CD4-positive, alpha-beta T cell treated with Interleukin-4 for 4 hours (primary cell): ENCODE measurements around the gene RAMACL.
"Not testable (repeated sequence)": the region's sequence is repeated elsewhere in the genome, so short reads cannot be mapped to it uniquely, and the experiment has no call there.

Experiments used
- DNase-seq: peaks from one replicate; pipeline ENCODE4 v3.0.0-alpha.2; 2020

The RAMACL gene

DNA sequence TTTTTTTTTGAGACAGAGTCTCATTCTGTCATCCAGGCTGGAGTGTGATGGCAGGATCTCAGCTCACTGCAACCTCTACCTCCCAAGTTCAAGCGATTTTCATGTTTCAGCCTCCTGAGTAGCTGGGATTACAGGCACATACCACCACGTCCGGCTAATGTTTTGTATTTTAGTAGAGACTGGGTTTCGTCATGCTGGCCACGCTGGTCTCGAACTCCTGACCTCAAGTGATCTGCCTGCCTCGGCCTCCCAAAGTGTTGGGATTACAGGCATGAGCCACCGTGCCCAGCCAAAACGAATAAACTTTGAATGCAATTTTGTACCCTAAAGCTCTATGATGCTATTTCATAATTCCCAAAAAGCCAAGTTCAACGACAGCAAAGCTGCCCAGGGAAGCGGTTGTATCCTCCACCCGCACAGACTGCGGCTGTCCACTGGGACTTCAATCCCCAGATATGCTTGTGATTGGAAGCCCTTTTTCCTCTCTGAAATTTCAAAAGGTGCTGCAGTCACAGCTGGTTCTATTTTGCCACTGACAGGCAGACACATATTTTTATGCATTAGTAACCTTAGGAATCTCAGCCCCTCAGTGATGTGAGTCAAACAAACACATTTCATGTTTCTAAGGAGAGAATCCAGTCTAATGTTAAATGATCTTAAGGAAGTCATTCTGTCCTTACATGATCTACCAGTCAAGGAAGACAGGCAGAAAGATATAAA lies 8.7 kb upstream of the RAMACL start:
- DNase-seq: no peak

DNA sequence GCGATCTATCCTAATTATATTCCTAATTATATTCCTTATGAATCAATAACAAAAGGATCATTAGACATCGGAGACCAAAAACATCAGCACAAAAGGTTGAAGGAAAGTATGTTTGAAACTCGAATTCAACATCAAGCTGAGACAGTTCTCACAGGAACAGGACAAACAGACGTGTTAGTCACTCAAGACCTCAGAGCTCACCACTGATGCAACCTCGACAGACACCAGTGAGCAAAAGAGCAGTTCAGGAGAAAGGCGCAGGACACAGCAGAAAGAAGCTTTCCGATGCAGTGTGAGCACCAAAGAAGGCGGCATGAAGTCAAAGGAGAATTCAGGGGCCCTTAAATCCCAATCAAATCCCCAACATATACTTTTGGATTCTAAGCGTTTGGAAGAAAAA lies 6.3 kb upstream of the RAMACL start:
- no peak for DNase-seq

DNA sequence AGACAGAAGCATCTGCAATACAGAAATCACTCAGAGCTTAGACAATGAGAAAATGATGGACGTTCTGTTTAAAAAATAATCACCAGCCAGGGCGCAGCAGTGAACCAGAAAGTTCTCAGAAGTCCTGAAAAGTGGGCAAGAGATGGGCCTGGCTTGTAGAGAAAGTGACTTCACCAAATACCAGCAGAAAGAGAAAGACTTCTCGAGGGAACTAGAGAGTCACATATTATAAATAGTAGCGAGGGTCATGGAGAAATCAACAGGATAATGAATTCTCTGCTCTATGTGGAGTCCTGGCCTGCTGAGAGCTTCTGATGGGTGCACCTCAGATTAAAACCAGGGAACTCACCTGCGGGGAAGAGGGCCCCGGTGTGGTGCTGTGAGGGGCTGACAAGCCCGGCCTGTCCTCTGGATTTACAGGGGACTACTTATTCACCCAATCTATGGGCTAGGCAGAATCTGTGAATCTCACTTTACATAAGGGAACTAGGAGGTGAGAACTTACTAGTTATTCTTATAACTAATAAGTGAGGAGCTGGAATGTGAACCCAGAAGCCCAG lies 5.6 kb upstream of the RAMACL start:
- DNase-seq: no peak

DNA sequence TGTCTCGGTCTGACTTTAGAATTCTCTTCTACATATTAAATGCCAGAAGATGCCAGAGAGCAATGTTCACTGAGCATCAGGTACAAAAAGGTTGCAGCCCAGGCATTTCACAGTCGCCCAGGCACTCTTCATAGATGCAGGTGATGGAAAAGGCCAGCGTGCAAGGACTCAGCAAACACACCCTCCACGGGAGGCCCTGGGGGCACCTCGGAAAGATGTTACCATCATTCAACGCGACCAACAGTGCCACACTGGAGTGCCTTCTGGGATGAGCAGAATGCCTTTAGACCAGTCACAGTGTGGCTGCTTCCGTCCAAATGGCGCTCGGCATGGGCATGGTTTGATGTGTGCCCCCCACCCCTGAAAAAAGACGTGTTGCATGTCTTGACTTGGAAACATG lies 4.5 kb upstream of the RAMACL start:
- DNase-seq: no peak

DNA sequence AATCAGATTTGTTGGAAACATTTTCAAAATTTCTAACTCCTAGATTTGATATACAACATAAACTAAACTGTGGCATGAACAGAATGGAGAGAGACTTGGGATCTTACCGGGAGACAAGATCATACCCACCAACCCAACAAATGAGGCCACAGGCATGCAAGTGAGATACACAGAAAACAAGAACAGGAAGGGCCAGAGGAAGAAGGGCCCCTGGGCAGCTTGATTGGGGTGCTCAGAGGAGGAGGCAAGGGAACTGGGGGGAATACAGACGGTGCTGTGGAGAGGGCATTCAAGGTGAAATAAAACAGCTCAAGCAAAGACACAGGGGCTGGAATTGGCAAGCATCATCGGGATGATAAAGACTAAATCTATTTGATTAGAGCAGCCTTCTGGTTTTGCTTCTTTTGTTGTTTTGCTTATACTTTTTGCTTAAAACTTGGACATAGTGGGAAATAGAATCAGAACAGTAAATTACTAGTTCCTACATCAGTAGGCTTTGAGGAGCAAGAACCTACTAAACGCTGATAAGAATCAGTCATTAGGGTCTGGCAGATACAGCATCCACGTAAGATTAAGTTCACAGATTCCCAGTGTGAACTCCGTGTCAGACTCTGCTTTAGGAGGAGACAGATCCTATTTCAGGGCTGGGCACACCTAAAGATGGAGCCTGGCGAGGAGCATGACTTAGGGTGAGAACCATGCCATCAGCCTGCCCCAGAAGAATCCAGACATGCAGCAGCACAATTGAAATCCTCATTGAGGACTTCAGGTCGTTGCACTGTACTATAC lies 3.5 kb upstream of the RAMACL start:
- no peak for DNase-seq

DNA sequence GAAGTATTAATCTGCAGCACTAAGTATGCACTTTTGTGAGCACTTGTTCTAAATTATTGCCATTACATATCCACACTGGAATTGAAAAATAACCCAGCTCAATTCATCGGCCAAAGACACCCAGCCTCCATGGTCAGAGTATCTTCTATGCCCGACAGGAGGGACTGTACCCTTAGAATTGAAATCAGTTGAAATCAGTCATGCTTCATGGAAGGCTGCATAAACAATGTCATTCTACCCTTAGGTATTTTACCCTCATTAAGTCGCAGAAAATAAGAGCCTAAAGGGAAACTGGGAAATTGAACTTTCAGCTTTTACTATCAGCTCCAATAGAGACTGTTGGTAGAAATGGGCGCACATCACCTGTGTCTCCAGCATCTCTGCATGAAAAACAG lies 2.9 kb upstream of the RAMACL start:
- DNase-seq: no peak

DNA sequence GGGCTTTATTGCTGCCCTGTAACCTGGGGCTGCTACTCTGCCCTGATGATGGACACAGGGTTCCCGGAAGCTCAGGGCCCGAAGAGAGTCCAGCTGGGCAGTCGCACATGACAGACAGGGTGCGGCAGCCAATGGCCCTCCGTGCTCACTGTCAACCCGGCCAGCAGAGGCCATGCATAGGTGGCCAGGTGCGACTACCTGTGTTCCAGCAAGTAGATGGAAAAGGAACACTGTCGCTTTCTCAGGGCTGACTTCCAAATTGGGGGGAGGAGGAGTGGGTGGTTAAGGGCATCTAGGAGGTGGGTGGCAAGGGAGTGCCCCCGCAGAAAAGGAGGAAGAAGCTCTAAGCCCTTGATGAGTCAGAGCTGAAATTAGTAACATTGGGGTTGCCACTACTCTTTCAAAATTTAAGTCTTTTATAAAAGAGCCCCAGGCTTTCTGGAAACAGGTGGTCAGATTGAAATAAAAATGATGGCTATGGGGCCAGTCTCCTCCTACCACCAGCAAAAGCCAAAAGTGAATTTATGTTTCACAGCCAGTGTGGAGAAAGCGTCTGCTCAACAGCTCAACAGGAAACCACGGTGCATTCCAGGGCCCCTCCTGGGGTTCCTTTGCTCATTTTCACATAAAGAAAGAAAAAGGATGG lies 2.3 kb upstream of the RAMACL start:
- no peak for DNase-seq

DNA sequence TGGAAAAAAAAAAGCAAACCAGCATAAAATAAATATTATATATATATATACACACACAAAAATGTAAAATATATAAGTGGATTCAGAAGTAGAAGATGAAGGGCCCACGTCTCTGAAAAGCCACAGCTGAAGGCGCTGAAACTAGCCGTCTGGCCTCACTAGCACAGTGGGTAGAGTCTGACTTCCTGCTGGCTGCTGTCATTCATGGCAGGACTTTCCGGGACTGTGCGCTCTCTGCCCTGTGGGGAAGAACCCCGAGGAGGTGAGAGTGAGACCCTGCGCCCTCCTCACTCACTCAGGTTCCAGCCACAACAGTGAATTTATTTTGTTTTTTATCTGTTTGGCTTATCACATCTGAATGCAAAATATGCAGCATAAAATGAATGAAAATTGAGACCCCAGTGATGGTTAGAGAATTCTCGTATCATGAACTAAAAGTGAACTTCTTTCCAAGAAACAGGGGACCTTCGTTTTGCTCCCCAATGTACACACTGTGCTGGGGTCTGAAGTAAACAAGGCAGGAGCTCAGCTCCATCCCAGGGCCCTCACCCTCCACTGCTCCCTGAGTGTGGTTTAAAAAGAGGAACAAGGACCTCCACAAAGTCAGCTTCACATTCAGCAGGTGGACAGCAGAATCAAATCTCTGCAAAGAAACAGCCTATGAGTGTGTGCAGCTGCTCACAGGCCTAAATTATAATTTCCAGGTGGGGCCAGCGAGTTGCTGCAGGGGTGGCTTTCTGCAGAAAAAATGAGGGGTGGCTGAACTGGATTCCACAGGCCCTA lies 1.3 kb upstream of the RAMACL start:
- no peak for DNase-seq

DNA sequence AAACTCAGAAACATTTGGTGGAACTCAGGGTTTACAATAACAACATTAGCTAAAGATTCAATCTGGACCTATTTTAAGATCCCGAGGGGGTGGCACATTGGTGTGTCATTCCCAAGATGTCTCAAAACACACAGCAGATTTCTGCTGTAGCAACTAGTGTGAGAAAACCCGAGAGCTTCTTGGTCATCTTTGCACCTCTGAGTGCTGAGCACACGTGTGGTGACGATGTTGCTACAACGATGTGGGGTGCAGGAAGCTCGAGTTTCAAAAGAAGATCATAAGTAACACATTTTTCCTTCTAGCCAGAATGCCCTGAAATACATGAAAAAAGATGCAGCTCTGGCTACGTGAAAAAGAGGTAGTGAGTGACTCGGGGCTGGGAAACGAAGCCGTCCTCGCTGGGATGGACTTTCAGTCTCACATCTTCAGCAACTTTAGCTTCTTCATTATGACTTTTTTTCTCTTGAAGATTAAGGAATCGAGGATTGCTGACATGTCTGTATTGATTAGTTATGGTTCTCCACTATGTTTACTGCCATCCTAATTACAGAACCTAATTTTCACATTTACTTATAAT lies 1.5 kb downstream of the RAMACL start:
- no peak for DNase-seq

DNA sequence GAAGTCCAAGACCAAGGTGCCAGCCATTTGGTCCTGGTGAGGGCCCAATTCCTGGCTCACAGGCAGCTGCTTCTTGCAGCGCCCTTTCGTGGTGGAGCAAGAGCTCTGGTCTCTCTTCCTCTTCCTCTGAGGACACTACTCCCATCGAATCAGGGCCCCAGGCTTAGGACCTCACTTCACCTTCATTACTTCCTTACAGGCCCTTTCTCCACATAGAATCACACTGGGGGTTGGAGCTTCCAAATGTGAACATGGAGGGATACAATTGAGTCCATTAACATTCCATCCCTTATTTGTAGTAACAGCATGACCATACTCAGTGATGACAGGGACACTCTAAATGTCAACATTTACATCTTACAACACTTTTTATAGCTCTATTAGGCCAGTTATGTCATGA lies 2.3 kb downstream of the RAMACL start:
- no peak for DNase-seq

DNA sequence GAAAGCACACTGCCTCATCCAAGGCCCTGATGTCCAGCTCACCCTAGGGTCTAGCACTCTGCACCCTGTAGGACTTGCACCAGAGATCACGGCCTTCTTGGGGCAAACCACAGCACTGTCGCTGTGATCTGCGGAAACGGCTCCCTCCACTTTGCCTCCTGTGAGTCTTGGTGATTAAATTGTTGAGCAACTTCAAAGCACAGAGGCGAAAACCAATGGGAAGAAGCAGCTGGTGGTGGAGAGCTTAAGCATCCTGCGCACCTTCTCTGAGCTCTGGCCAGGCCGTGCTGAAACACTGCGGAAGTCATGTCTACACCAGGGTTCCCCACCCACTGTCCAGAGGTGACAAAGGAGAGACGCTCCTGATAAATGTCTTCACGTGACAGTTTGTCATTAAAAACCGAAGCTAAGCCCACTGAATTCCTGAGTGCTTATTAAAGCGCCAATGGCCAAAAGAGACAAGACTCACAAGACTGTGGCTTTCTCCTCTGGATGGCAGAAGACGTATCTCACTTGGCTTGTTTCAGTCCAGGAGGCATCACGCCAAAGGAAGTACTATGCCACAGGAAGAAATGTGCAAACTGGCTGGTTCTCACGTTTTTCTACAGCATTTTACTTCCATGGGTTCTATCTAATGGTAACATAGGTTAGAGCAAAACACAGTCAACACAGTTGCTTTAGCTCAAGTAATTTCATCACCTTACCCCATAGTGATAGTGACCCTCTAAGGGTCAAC lies 3.1 kb downstream of the RAMACL start:
- no peak for DNase-seq

DNA sequence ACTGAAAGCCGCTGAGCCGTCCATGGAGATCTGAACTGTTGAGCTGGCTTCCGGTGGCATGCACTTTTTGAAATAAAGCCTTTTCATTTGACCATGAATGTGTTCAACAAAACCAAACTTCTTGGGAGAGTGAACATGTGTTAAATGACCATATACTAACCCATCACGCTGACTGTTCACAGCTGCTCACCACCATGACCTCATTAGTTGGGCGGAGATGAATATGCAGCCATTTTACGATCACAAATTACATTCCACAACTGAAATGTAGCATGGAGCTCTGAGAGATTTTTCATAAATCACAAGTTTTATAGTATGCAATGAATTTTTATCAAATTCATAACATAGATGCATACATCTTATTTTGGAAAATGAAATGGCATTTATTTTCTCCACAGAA lies 4.2 kb downstream of the RAMACL start:
- no peak for DNase-seq

DNA sequence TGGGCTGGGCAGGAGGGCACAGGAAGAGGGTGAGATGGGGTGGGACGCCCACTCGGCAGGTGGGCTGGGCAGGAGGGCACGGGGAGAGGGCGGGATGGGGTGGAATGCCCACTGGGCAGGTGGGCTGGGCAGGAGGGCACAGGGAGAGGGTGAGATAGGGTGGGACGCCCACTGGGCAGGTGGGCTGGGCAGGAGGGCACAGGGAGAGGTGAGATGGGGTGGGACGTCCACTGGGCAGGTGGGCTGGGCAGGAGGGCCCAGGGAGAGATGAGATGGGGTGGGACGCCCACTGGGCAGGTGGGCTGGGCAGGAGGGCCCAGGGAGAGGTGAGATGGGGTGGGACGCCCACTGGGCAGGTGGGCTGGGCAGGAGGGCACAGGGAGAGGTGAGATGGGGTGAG lies 4.7 kb downstream of the RAMACL start:
- not testable (repeated sequence) for DNase-seq

DNA sequence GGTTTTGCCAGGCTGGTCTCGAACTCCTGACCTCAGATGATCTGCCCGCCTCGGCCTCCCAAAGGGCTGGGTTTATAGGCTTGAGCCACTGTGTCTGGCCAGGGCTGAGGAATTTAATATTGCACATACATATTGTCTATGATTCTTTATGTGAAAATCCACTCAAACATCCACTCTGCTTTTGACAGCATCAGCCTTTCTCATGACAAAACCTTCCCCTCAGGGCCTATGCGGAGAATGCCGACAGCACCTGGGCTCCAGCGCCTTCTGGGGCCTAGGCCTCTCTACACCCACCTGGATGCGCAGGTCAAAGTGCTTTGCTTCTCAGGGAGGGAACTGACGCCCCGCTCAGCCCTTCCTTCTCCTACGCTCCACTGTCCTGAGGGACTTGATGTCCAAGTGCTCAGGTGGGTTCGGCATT lies 5.4 kb downstream of the RAMACL start:
- no peak for DNase-seq

DNA sequence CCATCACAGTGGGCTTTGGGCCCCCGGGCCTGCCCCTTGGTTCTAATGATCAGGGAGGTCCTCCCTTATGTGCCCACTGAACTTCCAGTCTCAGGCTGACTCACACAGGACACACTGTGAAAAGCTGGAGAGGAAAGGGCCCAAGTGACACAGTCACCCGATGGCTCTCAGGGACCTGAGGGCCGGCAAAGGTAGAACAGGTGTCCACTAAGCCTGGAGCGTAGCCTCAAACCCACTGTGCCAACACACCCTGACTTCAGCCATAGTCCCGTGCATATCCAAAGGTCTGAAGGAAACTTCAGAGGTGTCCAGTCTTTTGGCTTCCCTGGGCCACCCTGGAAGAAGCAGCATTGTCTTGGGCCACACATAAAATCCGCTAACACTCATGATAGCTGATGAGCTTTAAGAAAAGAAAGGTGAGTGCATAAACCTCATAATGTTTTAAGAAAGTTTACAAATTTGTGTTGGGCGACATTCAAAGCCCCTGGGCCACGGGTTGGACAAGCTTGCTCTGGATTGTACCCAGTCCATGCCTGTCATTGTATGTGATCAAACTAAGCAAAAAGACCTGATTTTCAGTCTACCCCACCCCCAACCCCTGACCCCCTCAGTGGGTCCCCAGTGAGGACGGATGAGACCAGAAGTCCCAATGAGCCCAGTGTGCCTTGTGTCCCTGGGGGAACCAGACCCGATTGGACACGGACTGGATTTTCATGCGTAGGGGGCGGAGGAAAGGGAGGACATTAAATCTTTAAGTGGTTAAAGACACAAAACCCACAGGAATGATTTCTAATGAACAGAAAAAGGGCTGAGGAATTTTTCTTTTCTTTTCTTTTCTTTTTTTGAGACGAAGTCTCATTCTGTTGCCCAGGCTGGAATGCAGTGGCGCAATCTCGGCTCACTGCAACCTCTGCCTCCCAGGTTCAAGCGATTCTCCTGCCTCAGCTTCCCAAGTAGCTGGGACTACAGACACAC lies 6.1 kb downstream of the RAMACL start:
- DNase-seq: no peak

DNA sequence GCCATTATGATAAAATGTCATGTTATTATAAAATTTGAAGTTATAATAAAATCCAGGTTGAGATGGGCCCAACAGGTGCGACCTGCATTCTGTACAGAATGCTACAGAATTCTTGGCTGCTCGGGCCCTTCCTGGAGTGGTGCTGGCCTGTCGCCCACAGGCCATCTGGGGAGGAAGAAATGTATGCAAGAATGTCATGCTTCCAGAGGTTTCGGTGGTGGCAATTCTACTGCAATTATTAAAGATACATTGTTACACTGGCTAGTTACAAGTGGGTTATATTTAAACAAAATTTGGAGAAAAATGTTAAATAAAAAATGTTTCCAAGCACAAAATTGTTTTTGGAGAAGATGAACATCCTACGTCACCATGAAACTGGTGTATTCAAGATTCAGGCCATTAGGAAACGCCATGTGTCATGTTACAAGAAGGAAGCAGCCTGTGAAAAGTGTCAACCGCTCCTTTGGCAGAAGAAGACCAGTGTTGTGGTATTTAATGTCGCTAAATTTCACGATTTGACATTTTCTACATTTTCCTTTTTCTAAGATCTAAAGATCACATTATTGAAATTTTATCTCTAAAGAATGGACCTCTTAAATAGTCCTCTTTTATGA lies 7.1 kb downstream of the RAMACL start:
- DNase-seq: no peak

DNA sequence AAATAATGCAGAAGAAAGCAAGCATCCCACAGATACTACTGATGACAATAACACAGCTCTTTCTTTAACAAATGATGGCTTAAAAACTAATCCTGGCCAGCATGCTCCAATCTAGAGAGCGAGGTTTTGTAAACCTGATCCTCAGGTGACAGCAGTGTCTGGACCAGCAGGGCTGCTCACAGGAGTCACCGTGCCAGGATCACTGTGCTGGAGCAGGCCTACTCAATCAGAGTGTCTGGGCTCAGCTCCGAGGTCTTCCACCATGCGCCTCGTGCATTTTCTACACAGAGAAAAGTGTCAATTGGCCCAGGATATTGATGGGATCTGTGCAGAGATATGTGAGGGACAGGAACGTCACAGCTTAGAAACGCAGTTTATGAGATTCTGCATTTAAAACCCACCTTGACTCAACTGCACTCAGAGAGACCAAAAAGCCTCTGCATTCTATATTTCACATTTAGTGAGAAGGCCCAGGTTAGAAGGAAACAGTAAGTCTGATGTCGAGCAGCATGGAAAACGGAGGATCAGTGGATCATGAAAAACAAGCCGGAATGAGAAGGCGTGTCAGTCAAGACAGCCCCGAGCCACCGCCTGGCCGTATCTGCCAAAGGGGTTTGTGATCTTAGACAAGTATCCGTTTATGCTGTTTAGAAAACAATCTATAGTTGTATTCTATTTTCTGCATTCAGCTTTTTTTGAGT lies 7.8 kb downstream of the RAMACL start:
- DNase-seq: no peak

DNA sequence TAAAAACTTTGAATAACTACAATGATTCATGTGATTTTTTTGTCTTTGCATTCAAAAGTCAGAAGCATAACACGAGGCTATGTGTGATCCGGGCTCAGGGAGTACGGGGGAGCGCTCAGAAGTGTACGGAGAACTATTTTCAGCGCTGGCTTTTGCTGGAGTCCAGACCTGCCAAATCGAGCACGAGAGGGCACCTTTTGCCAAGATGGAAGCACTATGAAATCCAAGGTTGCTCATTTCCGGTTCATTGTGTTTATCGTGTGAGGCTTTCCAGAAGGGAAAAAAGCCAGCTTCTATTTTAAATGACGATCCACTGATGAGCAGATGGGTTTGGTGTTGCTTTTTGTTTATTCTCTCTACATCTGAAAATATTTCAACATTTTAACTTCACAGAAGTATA lies 11.3 kb downstream of the RAMACL start:
- DNase-seq: no peak

DNA sequence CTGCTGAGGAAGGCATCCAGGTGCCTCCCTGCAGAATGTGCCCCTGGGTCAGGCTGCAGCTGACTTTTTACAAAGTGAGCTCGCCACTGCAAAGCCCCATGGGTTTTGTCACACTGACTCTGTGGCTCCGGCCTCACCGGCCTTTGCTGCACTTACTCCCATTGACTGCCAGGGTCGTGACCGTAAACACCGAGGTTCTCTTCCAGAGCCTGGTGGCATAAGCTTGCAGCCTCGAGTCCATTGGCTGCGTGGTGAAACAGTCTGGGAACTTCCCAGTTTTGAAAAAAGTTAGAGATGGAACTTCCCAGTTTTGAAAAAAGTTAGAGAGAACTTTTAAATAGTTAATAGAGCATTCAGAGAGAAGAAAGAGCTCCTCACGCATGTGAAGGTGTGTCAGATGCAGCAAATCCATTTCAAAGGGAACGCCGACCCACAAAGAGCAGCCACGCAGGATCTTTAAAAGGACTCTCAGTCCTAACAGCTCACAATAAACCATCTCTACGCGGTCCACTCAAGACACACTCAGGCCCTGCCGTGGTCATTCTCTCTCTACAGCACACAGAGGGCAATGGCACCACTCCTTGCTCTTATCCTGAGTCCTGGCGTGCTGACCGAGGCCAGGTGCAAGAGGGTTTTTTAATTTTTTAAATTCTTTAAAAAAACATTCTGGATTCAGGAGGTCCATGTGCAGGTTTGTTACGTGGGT lies 12.8 kb downstream of the RAMACL start:
- no peak for DNase-seq
